Activated effector memory CD4-positive, alpha-beta T cell treated with anti-CD3 and anti-CD28 coated beads, Interleukin-2, amount 50 U/mL, for 16 hours (primary cell): ENCODE measurements around the gene BCL11A.

Experiments
- DNase-seq: peaks from one replicate; pipeline ENCODE4 v3.0.0-alpha.2; 2020

The BCL11A gene

DNA sequence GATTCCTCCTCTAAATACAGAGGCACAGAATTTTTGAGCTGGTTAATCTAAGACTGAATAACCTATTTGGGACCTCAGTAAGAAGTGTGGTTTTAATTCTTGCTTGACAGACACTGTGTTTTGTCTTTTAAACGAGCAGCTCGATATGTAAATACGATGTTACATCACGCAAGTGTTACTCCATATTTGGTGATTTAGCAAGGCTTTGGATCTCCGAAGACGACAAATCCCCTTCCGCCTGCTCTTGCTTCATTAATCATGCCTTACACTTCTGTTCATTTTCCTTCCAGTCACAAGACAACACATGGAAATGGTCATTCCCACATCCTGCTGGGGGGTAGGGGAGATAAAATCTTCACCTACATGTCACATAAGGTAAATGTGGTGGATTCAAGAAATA lies 9.4 kb downstream of the BCL11A start:
- DNase-seq, result no peak

DNA sequence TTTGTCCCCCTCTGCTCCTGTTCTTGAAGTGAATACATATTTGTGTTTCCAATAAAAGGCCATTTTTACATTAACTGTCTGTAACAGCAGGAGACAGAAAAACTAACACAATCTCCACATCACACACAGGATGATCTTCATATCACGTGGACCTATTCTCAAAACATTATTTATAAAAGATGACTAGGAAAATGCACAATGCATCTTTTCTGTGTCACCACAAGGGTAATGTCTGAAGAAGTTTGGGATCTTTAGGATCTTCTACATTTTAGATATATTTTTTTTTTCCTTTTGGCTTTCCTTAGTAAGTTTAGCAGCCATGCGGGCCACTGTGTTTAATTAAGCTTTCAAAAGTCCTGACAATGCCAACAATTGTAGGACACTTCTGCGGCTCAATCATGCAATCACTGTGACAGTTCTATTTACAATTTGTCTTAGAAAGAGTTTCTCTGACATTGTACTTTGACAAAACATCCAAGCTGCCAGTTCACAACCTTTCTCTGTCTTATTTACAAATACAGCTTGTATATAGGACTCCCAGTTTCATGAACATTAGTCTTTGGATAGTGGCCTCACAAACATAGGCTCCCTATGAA lies 12.3 kb downstream of the BCL11A start:
- no peak for DNase-seq

DNA sequence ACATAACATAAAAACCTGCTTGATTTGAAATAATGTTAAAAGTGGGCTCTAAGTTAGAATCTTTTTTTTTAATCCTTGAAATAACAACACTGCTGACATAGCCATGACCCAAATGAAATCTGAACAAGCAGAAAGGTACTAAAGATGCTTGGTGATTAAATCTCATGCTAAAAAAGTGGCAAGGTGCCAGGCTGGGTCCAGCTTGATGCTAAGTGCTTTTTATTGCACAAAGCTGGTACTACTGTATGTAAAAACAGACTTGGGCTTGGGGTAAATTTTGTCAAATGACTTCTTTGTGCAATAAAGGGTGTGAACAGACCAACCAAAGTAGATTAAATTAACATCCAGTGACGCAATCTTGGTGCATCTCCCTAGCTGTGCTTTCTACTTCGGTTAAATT lies 13.4 kb downstream of the BCL11A start:
- DNase-seq, result no peak

DNA sequence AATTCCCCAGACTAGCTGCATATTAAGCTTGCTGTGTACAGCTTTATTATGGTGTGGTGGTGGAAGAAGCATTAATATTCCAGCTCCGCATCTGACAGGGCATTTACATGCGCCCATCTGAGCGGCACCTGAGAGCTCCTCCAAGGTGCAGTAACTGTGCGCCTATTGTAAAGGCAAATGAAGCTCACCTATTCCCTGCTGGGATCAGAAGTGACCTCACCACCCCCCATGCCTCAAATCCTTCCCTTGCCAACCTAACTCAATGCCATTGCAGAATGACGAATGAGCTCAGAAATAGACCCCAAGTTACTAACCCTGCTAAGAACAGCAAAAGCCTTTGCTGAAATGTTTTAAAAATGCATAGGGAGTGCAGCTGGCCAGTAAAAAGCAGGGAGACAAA lies 14.3 kb downstream of the BCL11A start:
- DNase-seq, result no peak

DNA sequence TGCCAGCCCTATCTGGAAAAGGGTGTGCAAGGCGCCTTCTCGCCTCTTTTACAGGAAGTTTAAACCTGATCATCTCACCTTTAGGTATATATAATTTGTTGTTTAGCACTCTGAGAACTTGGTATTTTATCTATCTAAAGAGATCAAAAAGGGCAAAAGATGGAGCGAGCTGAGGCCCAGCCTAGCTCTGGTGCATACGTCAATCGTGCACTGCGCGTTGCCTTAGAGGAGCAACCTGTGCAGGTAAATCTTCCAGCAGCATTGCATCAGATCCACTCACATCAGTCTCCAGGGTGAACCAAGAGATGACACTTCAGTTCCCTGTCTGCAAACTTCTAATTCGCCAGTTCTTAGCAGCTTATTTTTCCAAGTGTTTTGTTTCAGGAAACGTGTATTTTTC lies 15.4 kb downstream of the BCL11A start:
- DNase-seq, result no peak

DNA sequence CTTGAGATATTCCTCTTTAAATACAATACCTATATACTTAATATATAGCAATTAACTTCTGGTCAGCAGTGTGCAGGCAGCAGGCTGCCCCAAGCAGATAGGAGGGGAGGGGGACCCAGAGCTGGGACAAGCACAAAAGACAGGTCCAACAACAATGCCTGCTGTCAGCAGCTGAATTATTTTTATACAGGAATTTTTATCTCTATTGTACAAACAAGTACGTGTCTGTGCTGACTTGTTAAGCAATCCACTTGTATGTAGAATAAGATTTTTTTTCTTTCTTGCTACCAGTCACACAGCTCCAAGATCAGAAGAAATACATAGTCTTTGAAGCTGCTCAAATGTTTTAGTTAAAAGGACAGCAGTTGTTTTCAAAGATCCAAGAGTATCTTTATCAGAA lies 16.7 kb downstream of the BCL11A start:
- no peak for DNase-seq

DNA sequence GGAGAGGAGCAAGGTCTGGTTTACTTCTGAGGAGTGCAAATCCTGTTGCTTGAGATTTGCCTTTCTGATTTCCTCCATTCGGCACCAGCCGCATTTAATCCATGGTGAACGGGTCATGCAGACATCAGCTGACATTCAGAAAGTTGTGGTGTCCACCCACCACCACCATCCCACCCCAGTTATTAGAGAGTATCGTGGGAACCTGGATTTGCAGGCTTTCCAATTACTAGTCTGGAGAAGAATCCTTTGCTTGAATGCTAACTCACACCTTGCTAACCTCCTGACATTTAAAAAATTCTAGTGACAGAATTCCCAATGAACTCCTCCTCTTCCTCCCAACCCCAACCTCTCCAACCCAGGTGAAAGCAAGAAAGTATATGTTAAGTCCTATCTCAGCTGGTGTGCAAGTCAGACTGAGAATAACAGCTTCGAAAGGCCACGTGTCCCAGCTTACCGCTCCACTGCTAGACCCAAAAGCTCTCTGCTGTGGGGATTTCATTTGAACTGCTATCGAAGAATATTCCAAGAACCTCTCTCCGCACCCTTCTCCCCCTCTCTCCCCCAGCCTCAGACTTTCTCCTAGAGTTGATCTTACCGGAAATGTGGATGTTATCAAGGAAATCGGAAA lies 17.7 kb downstream of the BCL11A start:
- no peak for DNase-seq

DNA sequence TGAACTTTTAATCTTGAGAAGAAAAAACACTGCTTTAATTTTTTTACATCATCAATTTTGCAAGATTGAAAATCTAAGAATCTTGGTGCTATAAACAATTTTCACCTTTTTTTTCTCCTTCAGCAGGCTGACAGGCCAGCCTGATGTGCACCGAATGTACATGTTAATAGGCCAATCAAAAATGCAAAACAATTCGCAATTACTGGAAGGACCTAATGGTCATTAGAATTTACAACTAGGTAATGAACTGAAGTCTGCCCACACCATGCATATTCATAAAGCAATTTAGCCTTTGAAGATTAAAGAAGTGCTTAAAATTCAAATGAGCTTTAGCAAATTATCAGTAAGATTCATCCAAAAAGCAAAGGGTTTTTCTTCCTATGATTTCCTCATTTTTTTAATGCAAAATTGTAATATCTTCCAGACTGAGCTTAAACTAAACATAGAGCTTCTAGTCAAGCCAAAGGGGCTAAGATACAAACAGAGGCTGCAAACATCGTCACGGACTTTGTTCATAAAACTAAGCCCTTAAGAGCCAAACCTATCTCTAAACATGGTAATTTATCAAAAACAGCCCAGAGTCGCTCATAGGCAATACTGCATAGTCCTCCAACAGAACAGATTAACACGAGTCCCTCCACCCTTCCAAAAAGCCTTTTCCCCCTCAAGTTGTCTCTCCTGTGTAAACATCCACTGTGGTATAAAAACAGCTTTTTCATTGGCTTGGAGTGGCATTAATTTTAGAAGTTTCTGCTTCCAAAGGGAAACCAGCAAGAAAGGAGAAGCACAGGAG lies 18.4 kb downstream of the BCL11A start:
- DNase-seq, result no peak

DNA sequence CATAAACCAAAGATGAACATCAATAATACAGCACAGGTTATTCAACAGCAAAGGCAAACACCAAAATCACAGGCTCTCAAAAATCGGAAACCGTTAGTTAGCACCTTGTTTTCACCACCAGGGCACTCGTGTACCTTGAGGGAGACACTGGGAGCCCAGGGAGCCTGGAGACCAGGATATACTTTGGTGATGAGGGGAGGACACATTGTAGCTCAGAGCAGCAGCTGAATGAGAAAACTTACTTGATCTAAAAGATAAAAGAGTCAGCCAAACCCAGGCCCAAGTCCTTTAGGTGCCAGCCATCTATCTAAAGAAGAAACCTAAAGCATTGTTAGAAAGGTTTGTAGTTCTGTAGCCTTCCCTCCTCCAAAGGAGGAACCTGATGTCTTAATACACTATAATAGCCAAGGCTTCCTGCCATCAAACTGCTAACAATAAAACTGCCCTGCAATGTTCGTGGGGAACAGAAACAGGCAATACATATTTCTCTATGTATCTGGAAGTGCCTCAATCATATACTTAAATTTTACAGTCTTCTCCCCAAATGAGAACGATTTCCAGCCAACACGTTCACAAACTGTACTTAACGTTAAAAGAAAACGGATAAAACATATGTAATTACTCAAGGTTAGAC lies 19.3 kb downstream of the BCL11A start:
- no peak for DNase-seq

DNA sequence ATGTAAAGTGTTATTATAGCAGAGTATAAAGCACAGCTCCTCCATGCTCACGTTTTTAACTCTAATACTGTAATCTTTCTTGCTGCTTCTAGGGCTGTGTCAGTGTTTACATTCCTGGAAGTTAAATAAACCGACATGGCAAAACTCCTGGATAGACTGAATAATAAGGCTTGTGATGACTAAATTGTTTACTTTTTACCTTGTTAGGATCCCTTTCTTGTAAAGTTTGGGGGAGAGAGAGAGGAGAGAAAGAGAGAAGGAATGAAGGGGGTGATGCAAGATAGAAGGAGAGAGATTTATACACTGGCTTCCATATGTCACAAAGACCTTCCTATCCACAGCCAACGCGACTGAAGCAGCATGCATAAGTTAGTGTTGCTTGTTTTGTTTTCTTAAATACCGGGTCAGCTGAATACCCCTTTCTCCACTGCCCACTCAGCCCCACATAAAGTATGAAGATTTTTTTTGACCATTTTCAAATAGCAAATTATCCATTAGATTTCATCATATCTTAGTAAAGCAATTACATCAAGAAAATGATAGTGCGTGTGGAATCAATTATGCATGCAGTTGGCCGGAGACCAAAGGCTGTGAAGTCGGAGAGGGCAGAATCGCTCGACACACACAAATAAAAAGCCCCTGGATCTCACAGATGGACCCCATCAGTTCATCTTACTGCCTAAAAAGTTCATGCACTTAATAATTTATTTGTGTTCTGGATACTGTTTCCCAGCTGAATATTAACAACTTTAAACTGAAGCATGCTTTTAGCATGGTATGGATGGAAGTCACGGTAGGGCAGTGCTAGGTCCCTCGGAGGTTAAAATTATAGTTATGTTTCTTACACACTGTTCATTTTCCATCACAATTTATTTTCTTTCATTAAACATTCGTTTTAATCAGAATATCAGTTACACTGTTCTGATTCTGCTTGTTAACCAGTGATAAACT lies 20.1 kb downstream of the BCL11A start:
- DNase-seq, result no peak

DNA sequence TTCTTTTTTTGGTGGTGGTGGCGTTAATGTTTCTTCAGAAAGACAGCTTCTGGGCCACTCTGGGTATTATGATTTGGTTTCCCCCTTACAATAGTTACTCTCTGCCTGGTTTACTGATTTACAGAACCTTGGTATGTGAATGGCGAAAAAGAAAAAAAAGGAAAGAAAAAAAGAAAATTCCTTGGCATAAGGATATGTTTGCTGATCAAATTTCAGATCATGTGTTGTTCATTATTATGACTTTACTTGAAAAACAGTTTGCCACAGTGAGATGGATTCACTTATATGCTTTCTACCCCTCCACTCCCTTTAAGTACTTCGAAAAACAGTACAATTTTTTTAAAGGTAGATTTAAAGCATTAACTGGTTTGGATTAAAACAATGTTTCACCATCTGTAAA lies 21.0 kb downstream of the BCL11A start:
- DNase-seq, result no peak

DNA sequence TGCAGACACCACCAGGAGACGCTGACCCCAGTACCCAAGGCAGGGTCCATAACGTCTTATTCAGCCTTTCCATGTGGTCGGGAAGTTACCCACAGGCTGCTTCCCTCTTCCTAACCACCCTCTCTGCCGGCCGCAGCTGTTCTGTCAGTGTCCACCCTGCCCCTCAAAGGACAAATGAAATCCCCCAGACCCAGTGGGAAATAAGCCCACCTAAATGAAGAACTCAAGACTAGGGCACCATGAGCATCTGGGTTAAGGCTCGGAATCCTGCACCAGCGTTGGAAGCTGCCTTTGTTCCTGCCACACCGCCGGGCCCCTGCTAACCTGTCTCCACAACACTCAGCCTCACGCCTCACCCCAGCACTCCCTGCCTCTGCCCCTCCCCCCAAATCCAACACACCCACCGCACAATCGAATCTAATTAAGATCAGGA lies 21.7 kb downstream of the BCL11A start:
- DNase-seq, result no peak

DNA sequence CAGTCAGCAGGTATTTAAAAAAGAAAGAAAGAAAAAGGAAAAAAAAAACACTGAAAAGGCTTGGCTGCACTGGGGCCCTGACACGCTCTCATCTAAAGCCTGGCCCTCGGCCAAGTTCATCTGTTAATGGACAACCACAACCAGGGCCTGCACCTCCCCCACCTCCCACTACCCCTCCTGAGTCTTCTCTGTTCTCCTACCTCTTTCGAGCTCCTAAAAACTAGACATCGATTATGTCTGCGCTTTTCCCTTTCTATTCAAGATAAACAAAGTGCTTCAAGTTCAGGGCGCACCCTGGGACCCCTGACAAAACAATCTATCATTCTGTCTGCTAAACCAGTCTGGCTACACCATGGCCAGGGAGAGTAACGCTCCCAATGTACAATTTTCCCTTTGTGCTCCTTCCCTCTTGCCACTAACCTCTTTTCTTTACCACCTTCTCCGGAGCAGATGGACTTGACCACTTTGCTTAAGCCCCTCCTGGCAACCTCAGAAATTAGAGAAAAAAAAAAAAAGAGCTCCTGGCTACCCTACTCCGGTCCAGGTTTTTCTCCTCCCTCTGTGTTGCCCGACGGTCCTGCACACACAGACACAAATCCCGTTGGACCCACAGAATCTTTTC lies 22.7 kb downstream of the BCL11A start:
- DNase-seq, result no peak

DNA sequence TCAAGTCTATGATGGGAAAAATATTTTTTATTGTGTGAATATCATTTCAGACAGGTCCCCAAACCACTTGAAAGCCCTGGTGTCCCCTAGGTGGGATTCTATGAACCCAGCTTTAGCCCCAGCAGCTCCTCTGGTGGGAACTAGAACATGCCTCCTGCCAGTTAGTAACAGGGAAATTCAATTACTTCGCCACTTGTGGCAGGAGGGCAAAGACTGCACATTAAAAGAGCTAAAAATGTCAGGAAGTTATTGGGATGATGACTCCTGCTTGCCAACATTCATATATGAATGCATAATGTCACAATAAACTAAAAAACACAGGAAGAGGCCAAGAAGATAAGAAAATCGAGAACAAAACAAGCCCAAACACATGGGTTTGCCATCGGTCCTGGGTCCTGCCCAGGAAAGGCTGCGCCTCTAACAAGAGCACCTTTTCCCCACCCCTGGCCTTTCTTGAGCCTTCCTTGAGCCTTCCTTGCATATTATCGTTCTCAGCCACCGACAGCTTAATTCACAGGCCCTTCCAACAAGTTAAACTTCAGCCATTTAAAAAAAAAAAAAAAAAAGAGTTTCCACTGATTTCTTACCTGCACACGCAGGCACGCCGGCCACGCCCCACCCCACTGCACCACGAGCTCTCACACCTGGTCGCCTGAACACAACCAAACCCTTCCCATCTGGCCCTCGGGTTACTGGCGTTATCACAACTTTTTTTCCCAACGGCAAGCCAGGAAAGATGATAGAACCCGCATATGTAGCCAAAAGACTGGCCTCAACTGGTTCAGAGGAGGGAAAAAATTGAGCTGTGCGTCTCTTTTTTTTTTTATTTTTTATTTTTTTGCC lies 23.4 kb downstream of the BCL11A start:
- DNase-seq, result no peak

DNA sequence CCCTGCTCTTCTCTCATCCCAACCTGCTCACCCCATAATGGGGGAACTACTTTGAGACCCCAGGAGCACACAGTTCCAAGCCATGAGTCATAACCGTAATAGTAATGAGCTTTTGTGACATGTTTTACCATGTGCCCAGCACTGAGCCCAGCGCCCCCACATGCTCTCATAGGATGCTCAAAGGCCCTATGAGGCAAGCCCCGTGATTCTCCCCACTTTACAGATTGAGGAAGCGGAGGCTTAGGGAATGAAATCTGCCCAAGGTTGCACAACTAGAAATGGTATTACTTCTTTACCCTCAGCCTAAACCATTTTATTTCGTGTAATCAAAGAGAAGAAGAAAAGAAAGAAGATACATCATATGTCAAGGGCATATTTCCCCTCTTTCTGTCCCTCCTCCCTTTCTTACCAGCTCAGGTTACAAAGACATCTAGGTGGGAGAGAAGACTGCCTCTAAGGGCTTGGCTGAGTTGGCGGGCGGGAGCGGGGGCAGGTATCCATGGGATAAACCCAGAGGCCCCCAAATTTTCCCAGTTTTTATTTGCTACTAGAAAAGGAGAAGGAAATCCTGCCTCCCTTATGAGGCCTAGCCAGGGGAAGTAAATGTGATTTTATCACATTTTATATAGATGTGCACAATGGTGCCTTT lies 24.2 kb downstream of the BCL11A start:
- DNase-seq, result no peak

DNA sequence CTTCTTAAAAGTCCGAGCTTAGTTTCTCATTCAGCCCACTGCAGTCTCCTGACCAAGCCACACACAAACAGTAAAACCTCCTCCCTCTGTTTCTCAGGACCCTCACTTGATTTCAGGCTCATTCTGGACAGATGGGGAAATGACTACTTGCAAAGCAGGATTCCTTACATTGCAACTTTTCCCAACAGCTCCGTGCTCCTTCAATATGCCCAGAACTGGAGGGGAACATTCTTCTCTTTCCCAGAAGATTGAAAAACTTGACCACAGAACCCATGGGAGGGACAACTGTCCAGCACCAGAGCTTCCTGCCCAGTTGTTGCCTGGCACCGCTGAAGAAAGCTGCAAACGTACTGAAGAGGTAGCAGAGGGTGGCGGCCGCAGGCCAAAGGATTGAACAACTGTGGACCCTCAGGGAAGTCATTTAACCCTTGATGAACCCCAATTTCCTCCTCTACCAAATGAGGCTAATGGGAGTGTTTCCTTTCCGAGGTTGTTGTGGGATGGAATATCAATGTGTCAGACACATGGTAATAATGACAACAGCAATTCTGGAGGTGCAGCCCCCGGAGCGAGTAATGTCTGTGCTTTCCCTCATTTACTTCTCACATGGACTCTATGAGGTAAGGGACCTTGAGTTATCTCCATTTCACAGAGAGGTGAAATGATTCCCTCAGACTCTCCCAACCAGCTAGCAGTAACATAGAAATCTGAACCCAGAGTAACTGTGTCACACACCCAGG lies 25.0 kb downstream of the BCL11A start:
- DNase-seq, result no peak

DNA sequence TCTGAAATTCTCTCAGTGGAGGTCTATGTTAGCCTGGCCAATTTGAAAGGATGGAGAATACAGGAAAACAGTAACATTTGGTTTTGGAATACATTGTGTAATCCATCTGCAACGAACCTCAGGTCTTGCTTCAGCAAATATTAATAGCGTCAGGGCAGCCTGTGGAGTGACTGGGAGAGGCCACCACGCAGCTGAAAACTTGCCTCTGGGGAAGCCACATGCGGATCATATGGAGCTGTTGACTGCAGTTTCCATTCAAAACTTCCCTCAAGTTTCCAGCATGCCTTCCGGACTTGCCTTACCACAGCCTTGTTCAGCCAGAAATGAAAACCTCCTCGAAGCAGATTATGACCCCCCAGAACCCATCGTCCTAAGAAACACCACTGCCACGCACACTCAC lies 25.7 kb downstream of the BCL11A start:
- no peak for DNase-seq

DNA sequence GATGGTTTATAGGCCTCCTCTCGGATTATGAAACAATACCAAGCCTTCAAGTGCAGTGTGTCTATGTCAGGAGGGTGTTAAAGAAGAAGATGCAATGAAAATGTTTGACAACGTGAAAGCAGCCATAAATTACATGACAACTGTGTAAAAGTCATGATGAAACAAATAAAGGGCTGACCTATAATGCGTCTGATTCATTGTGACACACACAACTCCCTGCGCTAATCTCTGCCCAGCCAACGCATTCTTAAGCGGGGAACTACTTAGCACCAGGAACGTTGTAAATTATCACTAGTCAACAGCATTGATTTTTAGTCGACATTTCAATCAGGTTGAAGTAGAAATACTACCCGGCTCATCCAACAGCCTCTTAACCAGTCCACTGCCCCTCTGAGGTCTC lies 26.8 kb downstream of the BCL11A start:
- no peak for DNase-seq

DNA sequence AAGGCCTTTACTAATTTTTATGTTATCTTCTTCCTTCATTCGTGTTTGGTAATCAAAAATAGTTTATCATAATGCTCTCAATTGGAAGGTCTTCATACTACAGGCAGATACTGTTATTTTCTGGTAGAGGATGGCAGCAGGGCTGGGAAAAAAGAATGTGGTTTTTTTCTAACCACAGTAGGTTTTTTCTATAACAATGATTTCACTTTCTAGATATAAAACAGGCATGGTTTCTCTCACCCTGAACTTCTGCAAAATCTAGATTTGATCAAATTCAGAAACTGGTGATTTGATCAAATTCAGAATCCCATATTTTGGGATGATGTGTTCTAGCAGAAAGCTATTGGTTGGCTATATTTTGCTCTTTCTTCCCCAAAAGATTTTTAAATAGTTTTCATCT lies 27.6 kb downstream of the BCL11A start:
- no peak for DNase-seq

DNA sequence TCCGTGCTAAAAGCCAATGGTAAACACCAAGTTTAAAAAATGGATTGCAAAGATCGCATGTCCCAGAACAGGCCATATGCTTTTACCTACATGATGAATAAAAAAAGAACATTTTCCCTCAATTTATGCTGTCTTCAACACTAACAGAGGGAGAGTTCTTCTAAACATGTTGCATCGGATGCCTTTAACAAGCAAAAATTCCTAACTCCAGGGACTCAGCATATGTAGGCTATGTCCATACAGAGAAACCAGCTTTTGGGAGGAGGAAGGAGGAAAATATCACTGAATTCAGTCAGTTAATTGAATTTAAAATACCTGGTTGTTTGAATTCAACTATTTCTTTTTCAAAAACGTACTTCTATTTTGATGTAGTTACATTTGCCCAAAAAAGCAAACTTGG lies 28.6 kb downstream of the BCL11A start:
- DNase-seq, result no peak
